Thoracic aorta (tissue), 2 donors: ENCODE data around the gene PDE1A. TPM values are rescaled to one million over a fixed set of nuclear protein-coding genes. Genes with fewer than 3 reads are reported as not detected.

Experiments
- ATAC-seq: fragments of 150-250 bp; one replicate; pipeline ENCODE4 v1.8.0; 2017; ENCODE audit warnings: low read depth; ENCODE audit not compliant: insufficient number of reproducible peaks, low FRiP score
- DNase-seq: peaks from one replicate; pipeline ENCODE4 v3.0.0-alpha.2; 2020; ENCODE audit warnings: low spot score
- H3K27ac ChIP-seq, 2 donors: fragments of 200-600 bp; sonication (generic); 1 replicate in 1 of 2; 2 replicates in 1 of 2; pipeline ENCODE4 v1.5.1; 2016; ENCODE audit warnings: mild to moderate bottlenecking in 2 of 2, moderate library complexity in 2 of 2
- H3K27me3 ChIP-seq: fragments of 200-600 bp; sonication (generic); replicated peaks from 2 replicates; pipeline ENCODE4 v1.6.0; 2016; ENCODE audit warnings: mild to moderate bottlenecking; ENCODE audit not compliant: insufficient read depth
- H3K36me3 ChIP-seq: fragments of 200-600 bp; sonication (generic); one replicate; pipeline ENCODE4 v1.5.1; 2016
- H3K4me1 ChIP-seq, 2 donors: fragments of 200-600 bp; sonication (generic); 1 replicate in 1 of 2; 2 replicates in 1 of 2; pipeline versions ENCODE4 v1.5.1 to v1.6.0; 2016; ENCODE audit warnings: low read depth in 2 of 2, mild to moderate bottlenecking in 1 of 2; ENCODE audit not compliant: control insufficient read depth in 1 of 2
- H3K4me3 ChIP-seq: fragments of 200-600 bp; sonication (generic); 2 replicates; pipeline ENCODE4 v1.5.1; 2016; ENCODE audit warnings: mild to moderate bottlenecking
- H3K9me3 ChIP-seq: fragments of 200-600 bp; sonication (generic); 2 replicates; pipeline ENCODE4 v1.5.1; 2016
- CTCF ChIP-seq: fragments of 200-600 bp; sonication (generic); IDR thresholded peaks from one replicate; pipeline ENCODE4 v1.5.1; 2019; ENCODE audit warnings: antibody characterized with exemption
- total RNA-seq, 2 donors: library from RNA; depleted of rRNA; stranded (reverse); fragments of >200 nt; gene quantifications; one replicate each; pipeline versions ENCODE4 v1.1.0 to v1.2.3, GENCODE V29; 2016

Gene PDE1A
- total RNA-seq, 2 donors from 2014 or later: 31.7 to 35.2 TPM

DNA sequence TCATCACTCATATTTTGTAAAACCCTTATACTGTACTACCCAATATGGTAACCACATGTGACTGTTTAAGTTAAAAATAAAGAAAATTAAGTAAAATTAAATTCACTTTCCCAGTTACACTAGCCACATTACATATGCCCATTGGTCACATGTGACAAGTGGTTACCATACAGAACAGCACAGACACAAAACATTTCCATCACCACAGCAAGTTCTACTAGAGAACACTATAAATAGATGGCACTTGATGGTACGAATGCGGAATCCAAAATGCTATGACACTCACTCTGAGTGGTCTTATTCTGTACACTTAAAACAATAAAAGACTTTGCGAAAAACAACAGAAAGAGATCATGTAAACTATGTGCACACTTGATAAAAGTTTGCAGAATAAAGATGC lies 202.2 kb downstream of the PDE1A start:
- TF ChIP-seq CTCF: no peak
- ATAC-seq: no peak
- DNase-seq: no peak
- H3K9me3 ChIP-seq: no peaks in the 10 kb centered on the region
- H3K4me3 ChIP-seq: no peak overlapping the region
- H3K36me3 ChIP-seq: peaks cover 4% of the 10 kb centered on the region
- H3K27ac ChIP-seq: no peak overlapping the region
- H3K27me3 ChIP-seq: no peaks in the 10 kb centered on the region
- no peaks in the 10 kb centered on the region for H3K4me1 ChIP-seq

GRCh38 chr2:182220998-182221397 lies 205.8 kb downstream of the PDE1A start:
- H3K27me3 ChIP-seq: no peaks in the 10 kb centered on the region
- H3K4me1 ChIP-seq: no peaks in the 10 kb centered on the region
- H3K4me3 ChIP-seq: no peak overlapping the region
- peaks cover 4% of the 10 kb centered on the region for H3K36me3 ChIP-seq
- no peak overlapping the region for H3K27ac ChIP-seq
- TF ChIP-seq CTCF: no peak
- ATAC-seq: no peak
- DNase-seq: no peak
- no peaks in the 10 kb centered on the region for H3K9me3 ChIP-seq

DNA sequence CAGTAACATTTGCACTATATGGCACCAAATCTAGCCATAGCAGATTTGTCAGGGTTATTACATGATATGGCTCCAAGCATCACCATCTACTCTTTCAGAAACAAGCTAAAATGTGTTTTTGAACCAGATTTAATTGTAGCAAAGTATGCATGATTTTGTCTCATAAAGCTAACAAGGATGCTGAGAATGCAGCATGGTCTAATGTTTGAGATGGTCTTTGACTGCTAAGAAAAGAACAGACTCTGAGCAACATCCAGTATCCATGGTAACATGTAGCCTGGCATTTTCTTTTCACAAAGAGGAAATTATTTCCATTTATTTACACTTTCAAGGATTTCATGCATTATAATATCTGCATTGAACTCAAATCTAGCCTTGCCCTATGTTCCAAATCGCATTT lies 206.5 kb downstream of the PDE1A start:
- ATAC-seq (no peak), DNase-seq (no peak)
- Histone ChIP-seq H3K4me1 (no peaks in the 10 kb centered on the region), H3K27ac (no peak overlapping the region), H3K9me3 (no peaks in the 10 kb centered on the region), H3K4me3 (no peak overlapping the region), H3K36me3 (peaks cover 4% of the 10 kb centered on the region), H3K27me3 (no peaks in the 10 kb centered on the region)
- TF ChIP-seq CTCF: no peak

- TF ChIP-seq CTCF: no peak
- H3K27me3 ChIP-seq: no peaks in the 10 kb centered on the region
- no peak overlapping the region for H3K4me3 ChIP-seq
- peaks cover 4% of the 10 kb centered on the region for H3K36me3 ChIP-seq
- H3K27ac ChIP-seq: no peak overlapping the region
- no peaks in the 10 kb centered on the region for H3K4me1 ChIP-seq
- DNase-seq (no peak), ATAC-seq (no peak)
- H3K9me3 ChIP-seq: no peaks in the 10 kb centered on the region
These were observed 216.2 kb downstream of the PDE1A start for GRCh38 chr2:182210669-182211068.

- DNase-seq: no peak
These were observed 218.4 kb downstream of the PDE1A start for GRCh38 chr2:182208421-182208820.

More at GRCh38 chr2:182208421-182208820, 218.4 kb downstream of the PDE1A start:
- H3K4me1 ChIP-seq: no peaks in the 10 kb centered on the region
- no peak for TF ChIP-seq CTCF
- peaks cover 4% of the 10 kb centered on the region for H3K36me3 ChIP-seq
- no peak for ATAC-seq
- H3K27ac ChIP-seq: no peak overlapping the region
- H3K27me3 ChIP-seq: no peaks in the 10 kb centered on the region
- H3K9me3 ChIP-seq: no peaks in the 10 kb centered on the region
- H3K4me3 ChIP-seq: no peak overlapping the region
